IPS-15b (cell line): Measurements from ENCODE around the gene OGFOD1.

ENCODE experiments used
- H3K27me3 ChIP-seq: one replicate; pipeline ENCODE4 v1.6.1; 2013; ENCODE audit warnings: low read length; ENCODE audit not compliant: control insufficient read depth, insufficient read depth
- H3K36me3 ChIP-seq: one replicate; pipeline ENCODE4 v1.6.1; 2013; ENCODE audit warnings: low read length; ENCODE audit not compliant: control insufficient read depth, insufficient read depth
- H3K4me1 ChIP-seq: one replicate; pipeline ENCODE4 v1.6.1; 2013; ENCODE audit warnings: mild to moderate bottlenecking, low read length; ENCODE audit not compliant: control insufficient read depth, insufficient read depth
- H3K4me3 ChIP-seq: one replicate; pipeline ENCODE4 v1.5.1; 2013; ENCODE audit warnings: low read depth, low read length
- H3K9ac ChIP-seq: one replicate; pipeline ENCODE4 v1.6.1; 2013; ENCODE audit warnings: low read depth, mild to moderate bottlenecking, low read length
- H3K9me3 ChIP-seq: one replicate; pipeline ENCODE4 v1.6.1; 2013; ENCODE audit warnings: mild to moderate bottlenecking, low read length; ENCODE audit not compliant: control insufficient read depth, insufficient read depth

The OGFOD1 gene

GRCh38 chr16:56450986-56451752 is at the start of gene OGFOD1, which contains the start of gene NUDT21:
TSS of gene OGFOD1 (plus strand) at chr16:56451554. CDS start at chr16:56451613, 59 bp downstream.
TSS of gene NUDT21 (minus strand) at chr16:56451332. CDS start at chr16:56451202, 130 bp downstream.
- Histone ChIP-seq H3K9me3 (no peaks in the 10 kb centered on the region), H3K9ac (peak within 1 kb of the TSS; percentile 86), H3K27me3 (no peaks in the 10 kb centered on the region), H3K4me3 (peak within 1 kb of the TSS; percentile 96), H3K36me3 (peaks cover 8% of the 10 kb centered on the region), H3K4me1 (peaks cover 14% of the 10 kb centered on the region)

- no peaks in the 10 kb centered on the region for H3K27me3 ChIP-seq
- peaks cover 20% of the 10 kb centered on the region for H3K36me3 ChIP-seq
- H3K9ac ChIP-seq = no peak overlapping the region
- no peak overlapping the region for H3K4me3 ChIP-seq
- H3K9me3 ChIP-seq = no peaks in the 10 kb centered on the region
- H3K4me1 ChIP-seq = no peaks in the 10 kb centered on the region
Observed at GRCh38 chr16:56405977-56406672, 45.2 kb upstream of the OGFOD1 start.

GRCh38 chr16:56408379-56409098 is 42.8 kb upstream of the OGFOD1 start:
- H3K9ac ChIP-seq = no peak overlapping the region
- H3K4me3 ChIP-seq = no peak overlapping the region
- no peaks in the 10 kb centered on the region for H3K27me3 ChIP-seq
- H3K9me3 ChIP-seq = no peaks in the 10 kb centered on the region
- H3K36me3 ChIP-seq = peaks cover 14% of the 10 kb centered on the region
- no peaks in the 10 kb centered on the region for H3K4me1 ChIP-seq

GRCh38 chr16:56409195-56409594 is 42.2 kb upstream of the OGFOD1 start:
- peaks cover 14% of the 10 kb centered on the region for H3K36me3 ChIP-seq
- H3K9me3 ChIP-seq = no peaks in the 10 kb centered on the region
- no peak overlapping the region for H3K4me3 ChIP-seq
- H3K27me3 ChIP-seq = no peaks in the 10 kb centered on the region
- no peaks in the 10 kb centered on the region for H3K4me1 ChIP-seq
- no peak overlapping the region for H3K9ac ChIP-seq

GRCh38 chr16:56411123-56411522 is 40.2 kb upstream of the OGFOD1 start:
- Histone ChIP-seq H3K27me3 (no peaks in the 10 kb centered on the region), H3K4me3 (no peak overlapping the region), H3K9ac (no peak overlapping the region), H3K9me3 (no peaks in the 10 kb centered on the region), H3K36me3 (peaks cover 11% of the 10 kb centered on the region), H3K4me1 (peaks cover 6% of the 10 kb centered on the region)

GRCh38 chr16:56411624-56412023 is 39.7 kb upstream of the OGFOD1 start:
- H3K4me3 ChIP-seq = no peak overlapping the region
- peaks cover 11% of the 10 kb centered on the region for H3K36me3 ChIP-seq
- no peaks in the 10 kb centered on the region for H3K27me3 ChIP-seq
- H3K9me3 ChIP-seq = no peaks in the 10 kb centered on the region
- H3K4me1 ChIP-seq = peaks cover 6% of the 10 kb centered on the region
- H3K9ac ChIP-seq = no peak overlapping the region

GRCh38 chr16:56413381-56413780 is 38.0 kb upstream of the OGFOD1 start:
- Histone ChIP-seq H3K36me3 (peaks cover 3% of the 10 kb centered on the region), H3K27me3 (no peaks in the 10 kb centered on the region), H3K4me3 (no peak overlapping the region)

GRCh38 chr16:56414366-56414765 is 37.0 kb upstream of the OGFOD1 start:
- no peaks in the 10 kb centered on the region for H3K9me3 ChIP-seq
- peaks cover 6% of the 10 kb centered on the region for H3K4me1 ChIP-seq
- H3K36me3 ChIP-seq = no peaks in the 10 kb centered on the region
- no peak overlapping the region for H3K9ac ChIP-seq
- H3K4me3 ChIP-seq = no peak overlapping the region
- no peaks in the 10 kb centered on the region for H3K27me3 ChIP-seq

More at GRCh38 chr16:56413381-56413780, 38.0 kb upstream of the OGFOD1 start:
- H3K9me3 ChIP-seq = no peaks in the 10 kb centered on the region
- peaks cover 6% of the 10 kb centered on the region for H3K4me1 ChIP-seq
- H3K9ac ChIP-seq = no peak overlapping the region

- Histone ChIP-seq H3K4me1 (peaks cover 6% of the 10 kb centered on the region), H3K4me3 (no peak overlapping the region), H3K27me3 (no peaks in the 10 kb centered on the region), H3K36me3 (no peaks in the 10 kb centered on the region), H3K9me3 (no peaks in the 10 kb centered on the region), H3K9ac (no peak overlapping the region)
Observed at GRCh38 chr16:56415875-56416274, 35.5 kb upstream of the OGFOD1 start.

- Histone ChIP-seq H3K4me1 (peaks cover 10% of the 10 kb centered on the region), H3K9ac (no peak overlapping the region), H3K4me3 (no peak overlapping the region), H3K27me3 (no peaks in the 10 kb centered on the region), H3K36me3 (no peaks in the 10 kb centered on the region), H3K9me3 (no peaks in the 10 kb centered on the region)
Observed at GRCh38 chr16:56417138-56417537, 34.2 kb upstream of the OGFOD1 start.

- no peak overlapping the region for H3K9ac ChIP-seq
- H3K9me3 ChIP-seq = no peaks in the 10 kb centered on the region
- H3K4me1 ChIP-seq = peaks cover 19% of the 10 kb centered on the region
Observed at GRCh38 chr16:56419740-56420548, 31.4 kb upstream of the OGFOD1 start.

More at GRCh38 chr16:56419740-56420548, 31.4 kb upstream of the OGFOD1 start:
- peaks cover 7% of the 10 kb centered on the region for H3K27me3 ChIP-seq
- no peaks in the 10 kb centered on the region for H3K36me3 ChIP-seq
- H3K4me3 ChIP-seq = no peak overlapping the region
